GM12878 (cell line): Measurements from ENCODE around the gene KCNK1. TPM values are rescaled to one million over a fixed set of nuclear protein-coding genes. Genes with fewer than 3 reads are reported as not detected.

Source experiments
- ATAC-seq: fragments of 200-7000 bp; cut with Tn5 transposase; 3 replicates; pipeline ENCODE4 v1.9.1; 2020; ENCODE audit warnings: mild to moderate bottlenecking, moderate library complexity
- BruUV-seq: library from RNA; stranded (reverse); fragments of 400-500 nt; replicated peaks from 2 replicates; lab custom pipeline; 2021; lab: Mats Ljungman, UMichigan
- CTCF ChIA-PET: fragments of 300-600 bp; sonication (Branson Sonifier 250); formaldehyde crosslinking; extraction: SDS; loops from one replicate; lab custom pipeline; 2021; ENCODE audit warnings: inconsistent platforms; lab: Yijun Ruan, JAX
- POLR2A ChIA-PET: fragments of 350-600 bp; formaldehyde crosslinking; extraction: SDS; loops from one replicate; lab custom pipeline; 2021; ENCODE audit warnings: inconsistent platforms; lab: Charles Lee
- RAD21 ChIA-PET: fragments of 300-600 bp; sonication (Branson Sonifier 250); formaldehyde crosslinking; loops from one replicate; lab custom pipeline; 2023; ENCODE audit warnings: antibody characterized with exemption; ENCODE audit not compliant: unreplicated experiment; lab: Charles Lee
- SMC1A ChIA-PET: fragments of 300-600 bp; sonication (Branson Sonifier 250); formaldehyde crosslinking; loops from one replicate; lab custom pipeline; 2023; ENCODE audit not compliant: unreplicated experiment, uncharacterized antibody; lab: Charles Lee
- DNase-seq: peaks from one replicate; pipeline ENCODE4 v3.0.0-alpha.2; 2011; ENCODE audit warnings: low read depth, low spot score
- FAIRE-seq: peaks from 3 replicates; lab custom pipeline; 2011; peaks lifted over from hg19 to GRCh38; lab: Jason Lieb, UNC
- H2AFZ ChIP-seq: 2 replicates; pipeline ENCODE4 v1.6.0; 2011; ENCODE audit warnings: low read depth, low read length, control low read depth; ENCODE audit not compliant: control insufficient read depth
- H3K27ac ChIP-seq: 2 replicates; pipeline ENCODE4 v1.5.1; 2011; ENCODE audit warnings: control low read depth; ENCODE audit not compliant: control insufficient read depth, insufficient read depth
- H3K27me3 ChIP-seq, 2 experiments: replicated peaks in 1 of 2; 2 replicates each; pipeline versions ENCODE4 v1.6.0 to v1.6.1; 2011; ENCODE audit warnings: low read length in 1 of 2; ENCODE audit not compliant: control insufficient read depth in 2 of 2, insufficient read depth in 2 of 2
- H3K36me3 ChIP-seq, 2 experiments: 2 replicates each; pipeline ENCODE4 v1.5.1; 2011; ENCODE audit warnings: low read length in 1 of 2; ENCODE audit not compliant: control insufficient read depth in 2 of 2, insufficient read depth in 2 of 2
- H3K4me1 ChIP-seq: 2 replicates; pipeline ENCODE4 v1.6.1; 2011; ENCODE audit warnings: mild to moderate bottlenecking, low read length, moderate library complexity, mixed read lengths; ENCODE audit not compliant: control insufficient read depth, insufficient read depth
- H3K4me2 ChIP-seq: 2 replicates; pipeline ENCODE4 v1.6.0; 2011; ENCODE audit warnings: control low read depth; ENCODE audit not compliant: control insufficient read depth, insufficient read depth
- H3K4me3 ChIP-seq: fragments of 200-600 bp; sonication (generic); 2 replicates; pipeline ENCODE4 v1.5.1; 2016
- H3K79me2 ChIP-seq: 2 replicates; pipeline ENCODE4 v1.6.0; 2011; ENCODE audit warnings: low read length; ENCODE audit not compliant: control insufficient read depth, insufficient read depth
- H3K9ac ChIP-seq: 2 replicates; pipeline ENCODE4 v1.8.0; 2011; ENCODE audit warnings: low read length, control low read depth, mixed read lengths; ENCODE audit not compliant: control insufficient read depth, insufficient read depth
- H3K9me3 ChIP-seq: replicated peaks from 3 replicates; pipeline ENCODE4 v1.5.1; 2011; ENCODE audit warnings: mild to moderate bottlenecking, low read length; ENCODE audit not compliant: control insufficient read depth, insufficient read depth
- H4K20me1 ChIP-seq: 2 replicates; pipeline ENCODE4 v1.6.0; 2011; ENCODE audit not compliant: control insufficient read depth, insufficient read depth
- CHD1 ChIP-seq: IDR thresholded peaks from 2 replicates; pipeline ENCODE4 v1.6.1; 2012; ENCODE audit warnings: low read depth, low read length, improper control_type of control experiment
- EP300 ChIP-seq, 2 experiments: fragments of 150-350 bp in 1 of 2; IDR thresholded peaks; 2 replicates each; pipeline ENCODE4 v1.6.1; 2011 to 2012; ENCODE audit warnings: low read depth in 2 of 2, low read length in 2 of 2, borderline replicate concordance in 1 of 2, improper control_type of control experiment in 1 of 2, inconsistent platforms in 1 of 2; ENCODE audit not compliant: control insufficient read depth in 1 of 2
- IKZF1 ChIP-seq: fragments of 450-650 bp; conservative IDR thresholded peaks from 2 replicates; pipeline ENCODE4 v1.6.1; 2017; ENCODE audit warnings: antibody characterized with exemption, mild to moderate bottlenecking
- IRF4 ChIP-seq: IDR thresholded peaks from 2 replicates; pipeline ENCODE4 v1.6.1; 2011; ENCODE audit warnings: low read depth, low read length
- MEF2A ChIP-seq: IDR thresholded peaks from 2 replicates; pipeline ENCODE4 v1.6.1; 2011; ENCODE audit warnings: low read depth, mild to moderate bottlenecking, low read length, moderate library complexity; ENCODE audit not compliant: insufficient read depth
- MTA2 ChIP-seq: fragments of 450-650 bp; IDR thresholded peaks from 2 replicates; pipeline ENCODE4 v1.6.1; 2016; ENCODE audit warnings: low read depth, mild to moderate bottlenecking, moderate library complexity
- MTA3 ChIP-seq: IDR thresholded peaks from 2 replicates; pipeline ENCODE4 v1.6.1; 2012; ENCODE audit warnings: low read length, inconsistent platforms, borderline replicate concordance
- PBX3 ChIP-seq: IDR thresholded peaks from 2 replicates; pipeline ENCODE4 v1.6.1; 2011; ENCODE audit warnings: mild to moderate bottlenecking, low read depth, low read length, moderate library complexity; ENCODE audit not compliant: insufficient replicate concordance
- POLR2A ChIP-seq: IDR thresholded peaks from 2 replicates; pipeline ENCODE4 v1.6.1; 2011; ENCODE audit warnings: low read depth, mild to moderate bottlenecking, low read length
- RAD51 ChIP-seq: fragments of 450-650 bp; IDR thresholded peaks from 2 replicates; pipeline ENCODE4 v1.6.1; 2016; ENCODE audit warnings: moderate library complexity, mild to moderate bottlenecking, inconsistent platforms
- RUNX3 ChIP-seq: IDR thresholded peaks from 2 replicates; pipeline ENCODE4 v1.6.1; 2012; ENCODE audit warnings: low read length, inconsistent platforms
- SUZ12 ChIP-seq: fragments of 200-600 bp; sonication (generic); IDR thresholded peaks from one replicate; pipeline ENCODE4 v1.6.1; 2018; ENCODE audit warnings: antibody characterized with exemption, mild to moderate bottlenecking; ENCODE audit not compliant: unreplicated experiment
- TCF3 ChIP-seq: IDR thresholded peaks from 2 replicates; pipeline ENCODE4 v1.6.1; 2012; ENCODE audit warnings: low read depth, mild to moderate bottlenecking, low read length, borderline replicate concordance; ENCODE audit not compliant: insufficient read depth
- USF2 ChIP-seq: IDR thresholded peaks from 2 replicates; pipeline ENCODE4 v1.6.1; 2011; ENCODE audit warnings: low read depth, low read length, improper control_type of control experiment, borderline replicate concordance
- YY1 ChIP-seq: IDR thresholded peaks from 2 replicates; pipeline ENCODE4 v1.6.1; 2011; ENCODE audit warnings: low read depth, mild to moderate bottlenecking, low read length
- ZNF384 ChIP-seq: IDR thresholded peaks from 2 replicates; pipeline ENCODE4 v1.6.1; 2012; ENCODE audit warnings: low read depth, mild to moderate bottlenecking, low read length, improper control_type of control experiment, borderline replicate concordance
- WGBS: methylation state at CpG from one replicate; pipeline ENCODE4 v1.1.6; 2016; ENCODE audit warnings: low lambda C conversion rate; ENCODE audit not compliant: insufficient replicate concordance, insufficient coverage; ENCODE audit errors: missing lambda C conversion rate; 5-methylcytosine and 5-hydroxymethylcytosine counted together
- in situ Hi-C: fragments of 300-500 bp; cut with MboI; formaldehyde crosslinking; loops from 9 replicates; pipeline ENCODE4 v1.14.3; 2018; ENCODE audit warnings: mixed read lengths
- intact Hi-C: fragments of 100-400 bp; cut with micrococcal nuclease; formaldehyde crosslinking; loops from one replicate; pipeline ENCODE4 v1.14.2; 2022; ENCODE audit not compliant: unreplicated experiment
- polyA plus RNA-seq, 11 experiments: library from polyadenylated mRNA; depleted of rRNA in 4 of 11; unstranded in 6 of 11; stranded (reverse) in 5 of 11; fragments of >200 nt; fragmentation: Nextera tagmentation in 4 of 11; fragmentation: Illumina TruSeq in 1 of 11; extraction: Ambion mirVana in 4 of 11; extraction: Trizol in 1 of 11; gene quantifications; 1 replicate in 1 of 11; 2 replicates in 10 of 11; pipeline versions ENCODE4 v1.2.1 to v1.2.3, GENCODE V29; 2011 to 2016; ENCODE audit warnings: inconsistent platforms in 2 of 11, missing spikeins in 2 of 11, low read depth in 1 of 11
- total RNA-seq, 4 experiments: library from RNA; depleted of rRNA in 3 of 4; stranded (reverse); fragments of >200 nt in 3 of 4; fragmentation: Illumina TruSeq in 1 of 4; extraction: Trizol in 1 of 4; gene quantifications; 2 replicates each; pipeline versions ENCODE4 v1.2.1 to v1.2.3, GENCODE V29; 2013 to 2021

Gene KCNK1
- total and polyA plus RNA-seq, 10 of the 15 experiments (the other 5 are each of a cell fraction or from before 2014, with no cell fraction given): 9.4 to 27.6 (median 15.1) TPM

- no peaks in the 10 kb centered on the region for H3K36me3 ChIP-seq
- intact Hi-C loops: loop anchor here (2.0 kb wide), 1 partner anchor 181 kb away; no protein-coding TSS in a partner anchor
- peaks cover 7% of the 10 kb centered on the region for H3K79me2 ChIP-seq
- H3K9me3 ChIP-seq: no peaks in the 10 kb centered on the region; the same call in 2 of the 3 replicates
- SMC1A ChIA-PET: interaction anchor here (1.1 to 5.8 kb wide), 8 partner anchors 11 to 180 kb away, joined by 3 to 36 read pairs (median 6); no protein-coding TSS in a partner anchor
- no peak for TF ChIP-seq USF2
- no peak for TF ChIP-seq CHD1
- TF ChIP-seq SUZ12: no peak
- no peak for TF ChIP-seq IKZF1
- no peak for TF ChIP-seq POLR2A
- TF ChIP-seq PBX3: no peak
- no peak for TF ChIP-seq YY1
- no peak for TF ChIP-seq RUNX3
- TF ChIP-seq TCF3: no peak
- TF ChIP-seq MEF2A: no peak
- no peak for TF ChIP-seq EP300 (IDR thresholded peaks at IDR 0.05; ENCODE audit: borderline replicate concordance in 1 of 2, control insufficient read depth in 1 of 2, low read depth in 2 of 2, low read length in 2 of 2)
- TF ChIP-seq MTA3: no peak
- TF ChIP-seq ZNF384: no peak
- TF ChIP-seq MTA2: no peak
- TF ChIP-seq RAD51: no peak
- no peak for TF ChIP-seq IRF4
- no peaks in the 10 kb centered on the region for H4K20me1 ChIP-seq
- POLR2A ChIA-PET: interaction anchor here (0.5 kb wide), 1 partner anchor 182 kb away, joined by 3 read pairs; no protein-coding TSS in a partner anchor
- CTCF ChIA-PET: interaction anchor here (1.5 kb wide), 1 partner anchor 162 kb away, joined by 3 read pairs; no protein-coding TSS in a partner anchor
- BruUV-seq: no TSS peak
- no peak overlapping the region for H2AFZ ChIP-seq
- 92% methylated on average over 3 of the region's 3 CpGs for WGBS
- no peak overlapping the region; the same call in 1 of the 2 replicates for H3K27ac ChIP-seq
- H3K4me1 ChIP-seq: peaks cover 23% of the 10 kb centered on the region
- no peak for FAIRE-seq
- no peak for DNase-seq
- RAD21 ChIA-PET: interaction anchor here (0.8 to 5.7 kb wide), 4 partner anchors 16 to 136 kb away, joined by 3 to 39 read pairs (median 3); no protein-coding TSS in a partner anchor
- H3K27me3 ChIP-seq: no peaks in the 10 kb centered on the region
- in situ Hi-C loops: no loop called here
- no peak overlapping the region for H3K9ac ChIP-seq
- H3K4me2 ChIP-seq: no peak overlapping the region; the same call in 1 of the 2 replicates
- no peak for ATAC-seq
- no peak overlapping the region for H3K4me3 ChIP-seq
Measured at GRCh38 chr1:233621923-233622322, 8.0 kb downstream of the KCNK1 start.
